Activated CD8-positive, alpha-beta memory T cell treated with anti-CD3 and anti-CD28 coated beads for 24 hours (primary cell): ENCODE measurements around the gene FAM174C.
"Not testable (repeated sequence)": the region's sequence is repeated elsewhere in the genome, so short reads cannot be mapped to it uniquely, and the experiment has no call there.

ENCODE experiments used
- DNase-seq: peaks from one replicate; pipeline ENCODE4 v3.0.0-alpha.2; 2020

Gene FAM174C

DNA sequence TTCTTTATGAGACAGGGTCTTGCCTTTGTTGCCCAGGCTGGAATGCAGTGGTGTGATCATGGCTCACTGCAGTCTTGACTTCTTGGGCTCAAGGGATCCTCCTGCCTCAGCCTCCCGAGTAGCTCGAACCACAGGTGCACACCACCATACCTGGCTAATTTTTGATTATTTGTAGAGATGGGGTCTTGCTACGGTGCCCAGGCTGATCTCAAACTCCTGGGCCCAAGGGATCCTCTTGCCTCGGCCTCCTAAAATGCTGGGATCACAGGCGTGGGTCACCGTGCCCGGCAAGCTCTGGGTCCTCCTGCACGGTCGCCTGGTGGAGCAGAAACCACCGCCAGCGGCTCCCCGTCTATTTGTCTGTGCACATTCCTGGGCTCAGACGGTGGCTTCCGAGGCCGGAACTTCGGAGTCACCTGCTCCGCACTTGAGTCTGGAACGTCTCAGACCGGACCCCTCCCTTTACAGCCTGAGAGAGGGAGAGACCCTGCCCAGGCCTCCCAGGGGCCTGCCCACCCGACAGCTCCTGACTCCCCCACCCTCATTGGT lies 32.5 kb downstream of the FAM174C start:
- DNase-seq: no peak

DNA sequence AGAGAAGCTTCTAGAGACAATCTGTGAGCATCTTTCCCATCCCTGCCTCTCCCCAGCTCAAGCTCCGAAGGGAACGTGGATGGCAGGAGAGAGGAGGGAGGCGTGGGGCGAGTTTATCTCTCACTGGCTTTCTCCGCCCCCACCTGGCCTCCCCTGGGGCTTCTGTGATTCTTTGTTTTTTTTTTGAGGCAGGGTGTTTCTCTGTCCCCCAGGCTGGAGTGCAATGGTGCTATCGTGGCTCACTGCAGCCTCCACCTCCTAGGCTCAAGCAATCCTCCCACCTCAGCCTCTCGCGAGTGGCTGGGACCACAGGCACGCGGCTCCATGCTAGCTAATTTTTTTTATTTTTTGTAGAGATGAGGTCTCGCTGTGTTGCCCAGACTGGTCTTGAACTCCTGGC lies 33.4 kb downstream of the FAM174C start:
- DNase-seq: no peak

GRCh38 chr19:1309977-1310852 lies 34.9 kb downstream of the FAM174C start:
- no peak for DNase-seq

GRCh38 chr19:1310853-1311180 lies 35.5 kb downstream of the FAM174C start:
- DNase-seq: no peak

DNA sequence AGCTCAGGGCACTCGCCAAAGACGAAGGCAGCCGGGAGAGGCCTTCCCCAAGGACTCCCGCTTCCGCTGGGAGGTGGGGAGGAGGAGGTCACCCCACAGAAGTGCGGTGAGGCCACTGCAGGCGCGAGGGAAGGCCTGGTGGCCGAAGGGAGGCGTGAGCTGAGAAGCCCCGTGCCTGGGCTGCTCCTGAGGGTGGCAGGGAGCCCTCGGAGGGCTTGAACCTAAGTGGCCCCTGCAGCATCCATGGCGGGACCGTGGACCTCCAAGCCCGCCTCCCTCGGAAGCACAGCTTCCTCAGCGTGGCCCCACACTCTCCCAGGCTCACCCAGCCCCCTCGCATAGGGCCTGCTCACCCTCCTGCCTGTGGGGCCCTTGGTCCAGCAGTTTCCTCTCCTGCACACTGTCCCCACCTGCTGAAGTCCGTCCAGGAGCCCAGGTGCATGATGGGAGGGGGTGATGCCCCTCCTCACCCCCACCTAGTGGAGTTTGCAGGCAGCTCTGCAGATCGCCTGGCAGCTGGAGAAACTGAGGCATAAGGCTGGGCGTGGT lies 36.3 kb downstream of the FAM174C start:
- no peak for DNase-seq

DNA sequence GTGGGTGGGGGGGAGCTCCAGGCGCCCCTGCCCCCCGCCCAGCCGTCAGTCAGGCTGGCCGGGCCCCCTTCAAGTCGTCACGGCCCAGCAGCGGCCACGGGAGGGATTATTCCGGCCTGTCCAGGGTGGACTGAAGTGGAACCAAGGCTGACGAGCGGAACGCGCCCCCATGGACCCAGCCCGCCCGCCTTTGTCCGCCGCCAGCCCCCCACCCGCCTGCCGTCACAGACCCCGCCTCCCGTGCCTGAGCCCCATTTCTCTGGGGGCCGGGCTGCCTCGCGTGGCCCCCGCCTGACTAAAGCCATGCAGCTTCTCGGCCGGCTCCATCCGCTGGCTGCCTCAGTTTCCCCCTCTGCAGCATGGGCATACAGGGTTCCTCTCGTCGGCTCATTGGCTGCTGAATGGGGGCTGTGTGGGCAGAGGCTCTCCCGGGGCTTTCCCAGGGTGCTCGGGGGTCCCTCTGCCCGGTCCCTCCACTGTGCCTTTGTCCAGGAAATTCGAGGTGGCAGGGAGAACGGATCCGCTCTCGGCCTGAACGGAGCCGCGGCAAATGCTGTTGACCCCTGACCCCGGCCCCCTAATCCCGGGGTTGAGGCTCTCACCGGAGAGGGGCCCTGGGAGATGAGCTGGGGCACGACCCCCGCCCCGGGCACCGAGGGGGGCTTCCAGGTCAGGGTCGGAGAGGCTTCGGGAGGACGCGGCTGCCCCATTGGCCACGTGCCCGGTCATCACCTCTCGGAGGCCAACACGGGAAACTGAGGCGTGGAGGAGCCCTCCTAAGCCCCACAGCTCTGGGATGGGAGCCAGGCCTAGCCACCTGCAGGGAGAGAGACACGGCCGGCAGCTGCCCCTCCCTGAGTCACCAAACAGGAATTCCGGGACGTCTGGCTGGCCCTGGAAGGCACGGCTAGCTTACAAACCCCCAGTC lies 37.7 kb downstream of the FAM174C start:
- no peak for DNase-seq

DNA sequence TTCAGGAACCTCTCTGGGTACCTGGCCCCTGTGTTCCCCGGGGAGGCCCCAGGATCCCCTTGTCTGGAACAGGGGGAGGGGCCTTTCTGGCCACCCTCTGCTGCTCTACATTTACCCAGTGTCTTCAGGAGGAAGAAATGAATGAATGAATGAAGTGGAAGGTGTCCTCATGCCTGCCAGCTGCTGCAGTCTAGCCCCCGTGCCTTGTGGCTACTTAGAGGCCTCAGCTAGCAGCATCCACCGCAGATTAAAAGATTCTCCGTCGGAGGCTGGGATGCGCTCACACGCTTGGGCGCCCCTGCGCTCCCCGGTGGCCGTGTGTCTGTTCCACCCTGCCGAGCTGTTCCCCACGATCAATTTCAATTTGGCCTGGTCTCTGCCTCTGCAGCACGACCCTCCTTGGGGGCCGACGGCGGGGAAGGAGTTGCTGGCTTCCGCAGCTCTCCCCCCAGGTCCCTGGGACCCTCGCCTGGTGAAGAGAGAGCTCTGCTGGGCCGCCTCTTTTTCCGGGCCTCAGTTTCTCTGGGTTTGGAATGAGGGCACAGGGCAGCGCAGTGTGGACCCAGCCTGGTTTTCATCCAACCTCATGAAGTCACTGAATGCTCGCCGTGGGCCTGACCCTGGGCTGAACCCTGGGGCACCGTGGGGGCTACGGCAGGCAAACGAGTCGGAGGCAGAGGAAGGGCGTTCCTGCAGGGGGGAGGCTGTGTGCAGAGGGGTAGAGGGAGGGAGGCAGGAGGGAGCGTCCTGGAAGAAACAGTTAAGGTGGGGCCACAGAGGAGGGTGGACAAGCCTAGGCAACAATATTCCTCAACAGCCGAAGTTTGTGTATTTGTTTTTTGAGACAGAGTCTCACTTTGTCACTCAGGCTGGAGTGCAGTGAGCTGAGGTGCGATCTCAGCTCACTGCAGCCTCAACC lies 38.6 kb downstream of the FAM174C start:
- DNase-seq: no peak

DNA sequence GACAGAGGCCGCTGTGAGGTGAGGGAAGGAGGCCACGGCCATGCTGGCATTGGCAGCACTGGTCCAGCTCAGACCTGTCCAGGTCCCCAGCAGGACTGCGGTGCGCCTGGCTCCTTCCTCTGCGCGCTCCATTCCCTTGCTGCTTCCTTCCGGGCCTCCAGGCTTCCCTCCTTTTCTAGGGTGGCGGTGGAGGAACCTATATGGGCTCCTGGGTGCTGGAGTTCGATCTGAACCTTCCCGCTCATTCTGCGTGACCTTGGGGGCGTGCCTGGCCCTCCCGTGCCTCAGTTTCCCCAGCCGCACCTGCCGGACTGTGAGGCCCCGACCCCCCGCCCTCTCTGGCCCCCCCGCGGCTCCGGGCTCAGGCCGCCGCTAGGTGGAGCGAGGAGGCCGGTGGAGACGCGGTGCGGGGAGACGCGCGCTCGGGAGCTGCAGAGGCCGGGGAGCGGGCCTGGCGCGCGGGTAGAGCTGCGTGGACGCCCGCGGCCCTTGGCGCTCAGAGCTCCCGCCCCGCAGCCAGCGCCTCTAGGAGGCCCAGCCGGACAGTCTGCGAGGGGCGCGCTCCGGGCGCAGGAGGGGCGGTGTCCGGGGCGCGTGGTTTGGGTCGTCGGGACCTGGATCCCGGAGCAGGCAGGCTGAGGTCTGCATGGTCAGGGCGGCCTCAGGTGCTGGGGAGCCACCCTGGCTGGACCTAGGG lies 40.3 kb downstream of the FAM174C start:
- DNase-seq: peak; percentile 71

- DNase-seq: no peak
Measured at GRCh38 chr19:1316466-1316865, 41.1 kb downstream of the FAM174C start.

- no peak for DNase-seq
Measured at GRCh38 chr19:1317274-1318003, 42.1 kb downstream of the FAM174C start.

- no peak for DNase-seq
Measured at GRCh38 chr19:1318678-1319471, 43.5 kb downstream of the FAM174C start.

DNA sequence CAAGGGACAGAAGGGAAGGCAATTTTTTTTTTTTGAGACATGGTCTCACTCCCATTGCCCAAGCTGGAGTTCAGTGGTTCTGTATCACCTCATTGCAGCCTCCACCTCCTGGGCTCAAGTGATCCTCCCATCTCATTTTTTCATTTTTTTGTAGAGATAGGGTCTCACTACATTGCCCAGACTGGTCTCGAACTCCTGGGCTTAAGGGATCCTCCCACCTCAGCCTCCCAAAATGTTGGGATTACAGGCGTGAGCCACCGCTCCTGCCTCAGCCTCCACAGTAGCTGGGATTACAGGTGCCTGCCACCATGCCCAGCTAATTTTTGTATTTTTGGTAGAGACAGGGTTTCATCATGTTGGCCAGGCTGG lies 44.9 kb downstream of the FAM174C start:
- not testable (repeated sequence) for DNase-seq

DNA sequence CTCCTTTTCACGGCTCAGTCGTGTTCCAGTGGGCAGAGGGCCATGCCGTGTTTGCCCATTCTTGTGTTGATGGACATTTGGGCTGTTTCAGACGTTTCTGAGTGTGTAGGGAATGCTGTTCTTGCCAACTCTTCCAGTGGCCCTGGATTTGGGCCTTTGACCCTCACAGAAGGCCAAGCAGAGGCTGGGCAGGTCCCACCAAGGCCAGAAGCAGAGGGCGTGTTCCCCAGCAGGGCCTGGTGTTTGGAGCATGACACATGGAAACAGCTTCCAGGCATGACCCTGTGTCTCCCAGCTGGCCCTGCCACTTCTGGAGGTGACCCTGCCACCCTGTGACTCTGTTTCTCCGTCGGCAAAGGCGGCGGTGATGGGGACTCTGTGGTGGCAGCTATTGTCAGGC lies 46.2 kb downstream of the FAM174C start:
- no peak for DNase-seq

DNA sequence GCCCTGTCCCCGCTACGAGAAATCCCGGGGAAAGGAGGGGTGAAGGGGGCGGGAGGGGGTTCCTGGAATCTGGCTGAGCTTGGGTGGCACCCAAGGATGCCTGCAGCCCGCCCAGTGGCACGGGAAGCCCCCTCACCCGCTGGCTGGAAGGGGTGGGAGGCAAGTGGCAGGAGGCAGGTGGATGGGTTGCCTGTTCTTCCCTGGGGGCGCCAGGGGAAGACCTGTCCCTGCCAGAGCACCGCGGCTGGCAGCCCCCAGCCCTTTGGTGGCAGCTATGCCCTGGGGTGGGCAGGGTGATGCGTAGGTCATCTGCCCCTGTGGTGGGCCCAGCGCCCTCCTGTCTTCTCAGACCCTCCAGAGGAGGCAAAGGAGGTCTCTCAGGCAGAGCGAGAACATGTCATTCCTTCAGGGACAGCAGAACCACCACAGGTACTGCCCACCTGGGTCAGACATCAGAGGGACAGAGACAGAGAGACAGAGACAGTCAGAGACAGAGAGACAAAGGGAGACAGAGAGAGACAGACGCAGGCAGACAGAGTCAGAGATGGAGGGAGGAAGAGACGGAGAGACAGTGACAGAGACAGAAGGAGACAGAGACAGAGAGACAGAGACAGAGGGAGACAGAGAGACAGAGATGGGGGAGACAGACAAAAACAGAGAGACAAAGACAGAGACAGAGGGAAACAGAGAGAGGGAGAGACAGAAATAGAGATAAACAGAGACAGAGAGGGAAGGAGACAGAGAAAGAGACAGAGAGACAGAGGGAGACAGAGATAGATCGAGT lies 47.1 kb downstream of the FAM174C start:
- DNase-seq: no peak

GRCh38 chr19:1324249-1324805 lies 49.0 kb downstream of the FAM174C start:
- DNase-seq: no peak

- DNase-seq: peak; percentile 69
Measured at GRCh38 chr19:1324806-1325567, 49.7 kb downstream of the FAM174C start.

- DNase-seq: no peak
Measured at GRCh38 chr19:1325568-1326294, 50.4 kb downstream of the FAM174C start.
